Measurements from ENCODE around the gene RCVRN. TPM values are rescaled to one million over a fixed set of nuclear protein-coding genes. Genes with fewer than 3 reads are reported as not detected.
A peak's percentile ranks its signal among the peaks of the same experiment; 100 is the strongest.

The RCVRN gene
- total RNA-seq, 1 experiment from 2014 or later, result not detected

GRCh38 chr17:9893411-9894012 lies 11.6 kb downstream of the RCVRN start:
- no peaks in the 10 kb centered on the region for H4K20me1 ChIP-seq (ENCODE audit: insufficient read depth)
- TF ChIP-seq CTCF (conservative IDR thresholded peaks at IDR 0.05), result no peak
- TF ChIP-seq EZH2 (IDR thresholded peaks at IDR 0.05; ENCODE audit: low read depth), result no peak
- DNase-seq, result no peak
- no peak overlapping the region for H3K4me3 ChIP-seq
- no peak overlapping the region for H3K27ac ChIP-seq
- no peak overlapping the region for H3K4me2 ChIP-seq
- no peaks in the 10 kb centered on the region for H3F3A ChIP-seq (ENCODE audit: insufficient read depth, low read depth)
- no peaks in the 10 kb centered on the region; the same call in 1 of the 2 replicates for H3K4me1 ChIP-seq (replicated peaks; ENCODE audit: insufficient read depth)
- no peaks in the 10 kb centered on the region for H3K9me2 ChIP-seq (ENCODE audit: insufficient read depth)
- no peaks in the 10 kb centered on the region for H3K27me3 ChIP-seq (ENCODE audit: insufficient read depth, low read depth)
- ChIA-PET CTCF (no interaction called here), POLR2A (ENCODE audit: unreplicated experiment) (no interaction called here)
- no peak overlapping the region for H2AFZ ChIP-seq
- intact Hi-C loops (cut with micrococcal nuclease; ENCODE audit: unreplicated experiment), result no loop called here
- no peaks in the 10 kb centered on the region for H3K36me3 ChIP-seq (ENCODE audit: low read depth)
- no TSS peak for BruUV-seq (replicated peaks)
- H3K9me3 ChIP-seq (ENCODE audit: insufficient read depth, low read depth), result no peaks in the 10 kb centered on the region
- no peaks in the 10 kb centered on the region for H3K79me2 ChIP-seq (ENCODE audit: low read depth)

GRCh38 chr17:9890124-9890523 lies 14.9 kb downstream of the RCVRN start:
- H3K27me3 ChIP-seq (ENCODE audit: insufficient read depth, low read depth), result no peaks in the 10 kb centered on the region
- H3K9me2 ChIP-seq (ENCODE audit: insufficient read depth), result no peaks in the 10 kb centered on the region
- TF ChIP-seq CTCF (conservative IDR thresholded peaks at IDR 0.05) (peak; percentile 68), EZH2 (IDR thresholded peaks at IDR 0.05; ENCODE audit: low read depth) (no peak)
- peaks cover 16% of the 10 kb centered on the region for H3K4me1 ChIP-seq (replicated peaks; ENCODE audit: insufficient read depth)
- H2AFZ ChIP-seq, result no peak overlapping the region
- peaks cover 11% of the 10 kb centered on the region; the same call in 1 of the 2 replicates for H3F3A ChIP-seq (ENCODE audit: insufficient read depth, low read depth)
- no peak overlapping the region for H3K27ac ChIP-seq
- H3K79me2 ChIP-seq (ENCODE audit: low read depth), result no peaks in the 10 kb centered on the region
- no peaks in the 10 kb centered on the region for H3K36me3 ChIP-seq (ENCODE audit: low read depth)
- no peaks in the 10 kb centered on the region for H3K9me3 ChIP-seq (ENCODE audit: insufficient read depth, low read depth)
- peak in 1 of 2 experiments; percentile 33 for DNase-seq
- ChIA-PET CTCF (interaction anchor here (0.6 to 1.4 kb wide), 6 partner anchors 15 to 90 kb away, joined by 3 to 5 read pairs (median 4); no protein-coding TSS in a partner anchor), POLR2A (ENCODE audit: unreplicated experiment) (no interaction called here)
- no peak overlapping the region for H3K4me2 ChIP-seq
- intact Hi-C loops (cut with micrococcal nuclease; ENCODE audit: unreplicated experiment), result no loop called here
- no peaks in the 10 kb centered on the region for H4K20me1 ChIP-seq (ENCODE audit: insufficient read depth)
- no peak overlapping the region for H3K4me3 ChIP-seq
- BruUV-seq (replicated peaks), result no TSS peak

- Histone ChIP-seq H3K27me3 (ENCODE audit: insufficient read depth, low read depth) (no peaks in the 10 kb centered on the region), H3K27ac (no peak overlapping the region), H3K9me3 (ENCODE audit: insufficient read depth, low read depth) (peaks cover 12% of the 10 kb centered on the region; the same call in 1 of the 2 replicates), H4K20me1 (ENCODE audit: insufficient read depth) (no peaks in the 10 kb centered on the region), H3K4me2 (no peak overlapping the region; the same call in 1 of the 2 replicates), H3F3A (ENCODE audit: insufficient read depth, low read depth) (peaks cover 11% of the 10 kb centered on the region; the same call in 1 of the 2 replicates), H3K79me2 (ENCODE audit: low read depth) (no peaks in the 10 kb centered on the region), H3K36me3 (ENCODE audit: low read depth) (no peaks in the 10 kb centered on the region), H3K9me2 (ENCODE audit: insufficient read depth) (no peaks in the 10 kb centered on the region), H3K4me1 (replicated peaks; ENCODE audit: insufficient read depth) (peaks cover 16% of the 10 kb centered on the region), H2AFZ (no peak overlapping the region), H3K4me3 (no peak overlapping the region)
- intact Hi-C loops (cut with micrococcal nuclease; ENCODE audit: unreplicated experiment), result no loop called here
- peak; percentile 23 to 85 for DNase-seq
- TF ChIP-seq CTCF (conservative IDR thresholded peaks at IDR 0.05) (no peak), EZH2 (IDR thresholded peaks at IDR 0.05; ENCODE audit: low read depth) (no peak)
- no TSS peak for BruUV-seq (replicated peaks)
- CTCF ChIA-PET, result interaction anchor here (1.0 kb wide), 1 partner anchor 83 kb away, joined by 3 read pairs; no protein-coding TSS in a partner anchor
- POLR2A ChIA-PET (ENCODE audit: unreplicated experiment), result no interaction called here
Observed at GRCh38 chr17:9887508-9887907, 17.6 kb downstream of the RCVRN start.
